Measurements from ENCODE around the gene ZFP1.

DNA sequence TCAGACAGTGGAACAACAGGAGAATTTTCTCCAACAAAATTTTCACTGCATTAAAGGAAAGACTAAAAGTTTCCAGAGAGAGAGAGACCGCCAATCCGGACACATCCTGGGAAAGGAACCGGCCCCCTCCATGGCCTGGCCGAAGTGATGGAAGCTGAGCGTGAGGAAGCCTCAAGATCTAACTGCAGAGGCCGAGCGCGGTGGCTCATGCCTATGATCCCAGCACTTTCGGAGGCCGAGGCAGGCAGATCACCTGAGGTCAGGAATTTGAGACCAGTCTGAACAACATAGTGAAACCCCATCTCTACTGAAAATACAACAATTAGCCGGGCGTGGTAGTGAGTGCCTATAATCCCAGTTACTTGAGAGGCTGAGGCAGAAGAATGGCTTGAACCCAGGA, 54.8 kb downstream of the ZFP1 start:
- TF ChIP-seq POLR2A (IDR thresholded peaks at IDR 0.05; ENCODE audit: low read depth, low read length) (no peak), POLR2AphosphoS5 (IDR thresholded peaks at IDR 0.05; ENCODE audit: low read depth, low read length) (no peak)

All from GM12891 (cell line).